ENCODE data around the gene LTN1.

- TF ChIP-seq CTCF (IDR thresholded peaks at IDR 0.05) (no peak), EP300 (IDR thresholded peaks at IDR 0.05) (no peak), HDAC2 (IDR thresholded peaks at IDR 0.05) (no peak), USF2 (IDR thresholded peaks at IDR 0.05) (no peak), ZNF302 (CRISPR knock-in tag; IDR thresholded peaks at IDR 0.05) (no peak), TP53 (CRISPR knock-in tag; IDR thresholded peaks at IDR 0.05) (no peak), POLR2A (IDR thresholded peaks at IDR 0.05; ENCODE audit: low read length) (no peak), E2F6 (IDR thresholded peaks at IDR 0.05; ENCODE audit: borderline replicate concordance, low read depth) (no peak), RARB (CRISPR knock-in tag; IDR thresholded peaks at IDR 0.05) (no peak)
Measured at GRCh38 chr21:28963831-28964230, 28.8 kb downstream of the LTN1 start.

All from A549 (cell line).